HG02943 (cell line): ENCODE measurements around the gene FHL5.
"Not testable (repeated sequence)": the region's sequence is repeated elsewhere in the genome, so short reads cannot be mapped to it uniquely, and the experiment has no call there.

Source experiments
- ATAC-seq: cut with Tn5 transposase; IDR thresholded peaks from one replicate; pipeline ENCODE4 v1.9.1; 2021; ENCODE audit warnings: mild to moderate bottlenecking, low read depth, moderate library complexity; ENCODE audit not compliant: unreplicated experiment

Gene FHL5

DNA sequence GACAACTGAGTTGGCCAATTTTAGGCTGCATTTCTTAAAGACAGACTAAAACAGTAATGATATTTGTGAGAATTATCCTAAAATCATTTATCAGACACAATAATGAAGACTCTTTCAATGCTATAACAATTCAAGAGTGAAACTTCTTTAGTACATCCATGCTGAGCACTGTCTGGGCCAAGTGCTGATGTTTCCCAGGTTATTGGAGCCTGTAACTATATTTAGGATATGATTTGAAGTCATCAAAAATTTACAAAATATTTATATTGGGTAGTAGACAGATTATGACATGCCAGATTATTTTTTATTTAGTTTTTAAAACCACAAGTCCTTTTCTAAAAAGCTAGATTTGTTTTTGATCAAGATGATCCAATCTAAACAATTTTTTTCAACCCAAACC is 45.1 kb downstream of the FHL5 start:
- no peak for ATAC-seq

DNA sequence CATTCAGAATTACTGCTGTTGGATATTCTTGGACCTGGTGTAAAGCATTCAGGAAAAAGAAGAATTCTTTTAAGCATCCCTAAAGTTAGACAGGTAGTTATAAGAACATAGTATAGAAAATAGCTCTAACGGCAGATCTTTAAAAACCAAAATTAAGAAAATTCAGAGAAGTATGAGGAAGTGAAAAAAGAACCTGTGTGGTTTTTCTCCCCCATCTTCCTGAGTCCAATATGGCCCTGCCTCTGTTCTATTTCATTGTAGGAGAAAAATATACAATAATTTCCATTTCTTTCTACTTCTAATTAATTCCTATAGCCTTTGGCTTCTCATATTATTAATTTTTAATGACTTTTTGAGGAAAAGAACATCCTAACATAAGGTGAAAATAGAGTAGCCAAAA is 47.1 kb downstream of the FHL5 start:
- ATAC-seq = peak; percentile 53

DNA sequence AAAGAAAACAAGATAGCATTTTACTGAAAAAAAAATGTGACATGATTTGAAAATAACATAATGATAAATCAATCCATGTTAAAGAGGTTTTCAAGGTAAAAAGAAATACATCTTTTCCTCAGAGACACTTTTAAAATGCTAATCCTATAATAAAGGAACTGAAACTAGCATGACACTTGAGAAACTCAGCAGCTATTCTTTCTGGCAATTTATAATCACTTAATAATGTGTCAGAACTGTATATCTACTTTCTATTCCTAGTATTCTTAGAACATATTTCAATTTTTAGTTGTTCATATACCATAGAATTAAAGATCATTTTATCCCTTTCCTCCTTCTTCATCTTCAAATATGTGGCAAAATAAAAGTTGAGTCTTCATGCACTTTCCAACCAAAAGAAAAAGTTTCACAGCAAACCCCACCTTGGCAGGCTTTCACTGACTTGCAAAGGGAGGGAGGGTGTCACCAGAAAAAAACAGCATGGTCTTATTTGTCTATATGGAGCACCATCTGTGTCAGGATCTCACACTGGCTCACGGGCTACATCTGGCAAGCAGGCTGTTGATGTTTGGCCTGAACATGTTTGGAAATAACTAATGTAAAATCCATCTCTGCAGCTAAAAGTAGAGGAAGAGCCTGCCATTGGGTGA is 48.5 kb downstream of the FHL5 start:
- ATAC-seq = peak; percentile 70

DNA sequence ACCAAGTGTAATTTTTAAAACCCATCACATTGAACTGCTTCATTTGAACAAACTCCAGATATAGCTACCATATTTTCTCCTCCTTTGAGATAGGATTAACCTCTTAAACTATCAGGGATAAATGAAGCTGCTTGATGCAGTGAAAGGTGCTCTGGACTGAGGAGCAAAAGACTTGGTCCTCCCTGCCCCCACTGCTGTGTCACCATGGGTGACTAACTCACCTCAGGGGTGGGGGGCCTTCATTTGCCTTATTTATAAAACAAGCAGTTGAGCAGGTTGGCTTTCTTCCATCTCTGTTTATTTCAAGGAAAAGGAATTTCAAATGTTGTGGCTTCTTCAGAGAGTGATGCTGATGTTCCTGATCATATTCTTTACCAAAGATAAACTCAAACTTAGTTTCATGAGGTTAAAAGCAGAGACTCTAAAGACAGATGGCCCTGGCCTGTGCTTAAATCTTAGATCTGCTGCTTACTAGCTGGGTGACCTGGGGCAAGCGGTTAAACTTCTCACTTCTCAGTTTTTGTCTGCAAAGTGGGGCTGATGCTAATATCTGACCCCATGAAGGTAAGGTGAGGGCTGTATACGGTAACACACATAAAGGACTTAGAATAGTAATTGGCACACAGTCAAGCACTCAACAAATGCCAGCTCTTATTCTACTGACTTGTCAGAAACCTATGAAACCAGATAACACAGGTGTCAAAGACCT is 50.5 kb downstream of the FHL5 start:
- no peak for ATAC-seq

DNA sequence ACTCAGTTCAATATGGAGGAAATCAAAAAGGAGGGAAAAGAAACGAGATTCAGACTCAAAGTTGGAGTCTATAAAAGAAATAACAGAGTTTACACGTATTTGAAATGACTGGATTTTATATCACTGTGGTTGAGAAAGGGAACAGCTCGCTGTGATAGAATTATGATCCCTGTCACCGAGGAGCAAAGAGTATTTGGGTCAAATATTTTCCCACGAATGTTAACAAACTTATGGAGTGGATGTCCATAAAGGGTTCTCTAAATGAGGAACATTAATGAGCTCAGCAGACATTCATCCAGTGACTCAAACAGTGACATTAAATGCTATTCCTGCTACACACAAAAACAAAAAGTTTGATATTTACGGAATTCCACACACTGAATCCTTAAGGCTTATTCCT is 57.9 kb downstream of the FHL5 start:
- ATAC-seq = no peak

DNA sequence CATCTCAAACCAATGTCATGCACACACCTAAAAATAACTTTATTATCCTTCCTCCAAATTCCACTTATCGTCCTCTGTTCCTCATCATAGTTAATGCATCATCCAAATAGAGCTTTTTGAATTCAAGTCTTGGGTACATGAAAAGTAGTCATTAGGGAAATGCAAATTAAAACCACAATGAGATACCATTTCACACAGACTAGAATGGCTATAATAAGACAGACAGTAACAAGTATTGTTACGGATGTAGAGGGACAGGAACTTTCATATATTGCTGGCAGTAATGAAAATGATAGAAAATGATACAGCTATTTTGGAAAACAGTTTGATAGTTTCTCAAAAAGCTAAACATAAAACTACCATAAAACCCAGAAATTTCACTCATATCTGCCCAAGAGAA is 59.1 kb downstream of the FHL5 start:
- ATAC-seq = no peak

DNA sequence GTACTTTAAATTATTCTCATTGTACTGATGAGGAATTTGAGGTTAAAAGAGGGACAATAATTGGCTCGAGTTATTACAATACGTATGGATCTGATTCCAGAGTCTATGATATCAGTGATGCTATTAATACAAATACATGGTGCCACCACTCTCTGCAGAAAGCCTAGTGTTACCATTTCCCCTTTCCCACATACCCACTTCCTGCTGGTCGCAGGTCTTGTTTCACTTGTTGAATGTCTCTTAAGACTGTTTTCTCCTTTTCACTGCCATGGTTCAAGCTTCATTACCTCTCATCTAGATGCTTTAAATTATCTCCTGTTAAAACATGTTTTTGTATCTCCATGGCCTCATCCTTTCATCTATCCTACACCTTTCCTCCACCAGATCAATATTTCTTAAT is 62.0 kb downstream of the FHL5 start:
- no peak for ATAC-seq

DNA sequence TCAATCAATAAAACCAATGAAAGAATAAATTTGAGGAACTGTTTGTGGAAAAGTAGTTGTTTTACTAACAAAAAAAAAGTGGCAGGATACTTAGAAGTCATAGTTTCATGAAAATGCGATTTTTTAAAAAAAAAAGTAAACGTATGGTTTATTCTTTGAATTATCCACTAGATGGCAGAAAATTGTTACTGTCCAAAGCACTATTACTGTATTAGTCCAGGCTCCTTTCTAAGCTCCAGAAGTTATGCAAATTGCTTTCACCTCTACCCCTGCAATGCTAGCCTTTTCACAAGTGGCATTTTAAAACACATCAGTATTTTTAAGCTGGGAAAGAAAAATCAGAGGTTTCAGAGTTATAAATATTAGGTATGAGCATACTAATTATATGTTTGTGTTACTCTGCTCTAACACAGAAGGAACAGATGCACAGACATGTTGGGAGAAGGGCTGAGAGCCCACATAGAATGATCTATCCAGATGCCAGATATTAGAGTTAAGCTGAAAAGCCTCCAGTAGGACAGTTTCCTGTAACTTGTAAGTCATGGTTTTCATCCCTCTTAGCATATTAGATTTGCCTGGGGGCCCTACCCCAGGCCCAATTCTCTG is 63.9 kb downstream of the FHL5 start:
- ATAC-seq = peak; percentile 95

DNA sequence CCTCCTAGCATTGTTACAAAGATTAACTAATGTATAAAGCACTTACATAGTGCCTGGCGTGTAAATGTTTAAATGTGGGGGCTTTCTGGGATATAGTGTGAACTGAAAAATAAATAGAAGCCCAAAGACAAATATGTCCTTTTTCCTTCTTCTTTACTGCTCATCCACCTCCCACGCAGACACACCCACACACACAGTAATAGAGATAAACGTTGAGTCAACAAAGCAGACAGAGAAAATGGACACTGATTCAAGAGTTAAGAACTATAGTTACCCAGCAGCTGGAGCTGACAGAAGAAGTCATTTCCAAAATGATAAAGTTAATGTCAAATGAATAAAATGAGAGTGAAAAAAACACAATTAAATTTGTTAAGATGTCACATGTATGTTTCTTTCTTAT is 68.3 kb downstream of the FHL5 start:
- ATAC-seq = no peak

DNA sequence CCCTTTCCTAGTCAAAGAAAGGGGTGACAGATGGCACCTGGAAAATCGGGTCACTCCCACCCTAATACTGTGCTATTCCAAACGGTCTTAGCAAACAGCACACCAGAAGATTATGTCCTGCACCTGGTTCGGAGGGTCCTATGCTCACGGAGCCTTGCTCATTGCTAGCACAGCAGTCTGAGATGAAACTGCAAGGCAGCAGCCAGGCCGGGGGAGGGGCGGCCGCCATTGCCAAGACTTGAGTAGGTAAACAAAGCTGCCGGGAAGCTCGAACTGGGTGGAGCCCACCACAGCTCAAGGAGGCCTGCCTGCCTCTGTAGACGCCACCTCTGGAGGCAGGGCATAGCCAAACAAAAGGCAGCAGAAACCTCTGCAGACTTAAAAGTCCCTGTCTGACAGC is 75.1 kb downstream of the FHL5 start:
- not testable (repeated sequence) for ATAC-seq

DNA sequence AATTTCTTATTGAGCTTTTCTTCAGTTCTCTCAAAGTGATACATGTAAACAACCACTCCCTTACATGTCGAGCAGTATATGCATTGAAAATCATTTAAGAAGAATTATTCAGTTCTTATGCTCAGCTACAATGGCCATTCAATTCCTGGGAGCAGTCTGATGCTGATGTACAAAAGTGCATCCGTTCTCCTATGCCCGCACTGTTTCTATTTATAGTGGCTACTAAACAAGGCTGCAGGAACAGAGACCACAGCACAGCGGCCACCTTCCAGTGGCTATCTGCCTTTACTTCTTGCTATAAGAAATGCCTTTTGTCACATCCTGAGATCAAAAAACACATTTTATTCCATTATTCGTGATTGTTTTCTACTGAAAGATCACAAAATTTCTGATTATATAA is 82.2 kb downstream of the FHL5 start:
- no peak for ATAC-seq

DNA sequence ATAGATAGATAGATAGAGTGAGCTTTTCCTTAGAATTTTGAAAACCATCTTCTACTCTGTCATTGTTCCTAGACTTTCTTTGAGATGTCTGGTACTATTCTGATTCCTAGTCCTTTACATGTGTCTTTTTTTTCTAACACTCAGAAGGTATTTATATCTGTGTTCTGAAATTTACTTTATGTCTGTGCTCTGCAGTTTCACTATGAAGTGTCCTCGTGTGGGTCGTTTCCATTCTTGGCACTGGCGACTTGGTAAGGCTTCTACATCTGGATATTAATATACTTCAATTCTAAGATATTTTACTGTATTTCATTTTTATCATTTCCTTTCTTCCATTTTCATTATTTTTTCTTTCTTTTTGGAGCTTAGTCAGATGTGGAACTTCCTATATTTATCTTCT is 87.0 kb downstream of the FHL5 start:
- ATAC-seq = no peak

DNA sequence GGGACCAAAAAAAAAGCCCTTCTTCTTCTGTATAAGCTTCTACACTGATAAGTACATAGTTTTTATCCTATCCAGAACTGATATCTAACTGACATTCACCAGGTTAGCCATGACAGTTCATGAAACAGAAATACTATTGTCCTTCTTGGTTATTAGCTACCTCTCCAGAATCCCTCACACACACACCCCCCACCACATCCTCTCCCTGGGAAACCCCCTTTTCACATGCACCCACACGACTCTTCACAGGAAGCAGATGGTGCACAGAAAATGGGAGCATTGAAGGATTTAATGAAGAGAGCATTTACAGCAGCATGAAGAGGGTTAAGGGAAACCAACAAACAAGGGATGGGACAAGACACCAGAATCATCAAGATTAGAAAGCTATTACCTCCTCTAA is 88.9 kb downstream of the FHL5 start:
- ATAC-seq = no peak

DNA sequence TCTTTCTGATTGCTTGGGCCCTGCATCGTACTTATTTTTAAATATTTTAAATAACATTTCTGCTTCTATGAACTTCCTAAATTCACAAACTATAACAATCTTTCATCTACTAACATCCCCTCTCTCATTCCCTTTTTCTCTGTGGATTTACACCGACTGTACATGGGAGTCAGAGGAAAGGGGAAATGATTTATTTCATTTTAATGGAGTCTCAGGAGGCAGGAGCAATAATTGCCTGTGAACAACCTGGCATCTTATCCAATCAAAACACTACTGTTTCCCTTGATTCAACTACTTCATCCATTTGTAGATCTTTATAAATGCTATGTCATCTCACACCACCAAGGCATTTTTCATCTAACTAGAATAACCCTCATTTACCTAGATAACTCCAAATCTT is 89.6 kb downstream of the FHL5 start:
- ATAC-seq = no peak

DNA sequence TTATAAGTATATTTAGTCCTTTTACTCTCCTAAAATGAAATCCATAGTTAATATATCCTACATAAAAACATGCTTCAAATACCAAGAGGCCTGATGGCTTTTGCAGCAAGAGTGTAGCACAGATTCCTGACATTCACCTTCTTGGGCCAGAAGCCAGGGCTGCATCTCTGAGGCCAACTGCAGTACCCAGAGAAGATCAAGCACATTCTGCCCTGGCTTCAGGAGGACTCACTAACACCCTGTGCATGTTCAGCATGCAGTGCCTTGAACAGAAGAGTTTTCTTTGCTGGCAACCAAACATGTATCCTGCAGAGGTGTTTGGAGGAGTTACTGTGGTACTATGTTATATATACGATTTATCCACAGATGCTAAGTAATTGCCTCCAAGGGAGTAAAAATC is 90.3 kb downstream of the FHL5 start:
- no peak for ATAC-seq

DNA sequence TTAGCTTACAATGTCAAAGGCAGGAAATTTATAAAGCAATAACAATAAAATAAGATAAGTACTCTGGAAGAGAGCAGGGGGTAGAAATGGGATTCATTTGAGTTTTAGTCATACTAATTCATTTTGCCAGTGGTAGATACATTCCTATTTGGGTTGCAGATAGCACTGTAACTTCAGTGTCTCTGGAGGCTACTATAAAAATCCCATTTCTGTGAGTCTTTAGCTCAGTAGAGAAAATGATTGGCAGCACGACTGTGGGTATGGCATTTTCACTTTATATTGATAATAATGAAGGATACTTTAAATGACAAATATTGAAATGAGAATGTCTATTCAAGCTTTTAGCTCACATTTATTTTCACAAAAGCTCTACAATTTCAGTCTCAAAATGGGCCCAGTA is 93.6 kb downstream of the FHL5 start:
- ATAC-seq = no peak

DNA sequence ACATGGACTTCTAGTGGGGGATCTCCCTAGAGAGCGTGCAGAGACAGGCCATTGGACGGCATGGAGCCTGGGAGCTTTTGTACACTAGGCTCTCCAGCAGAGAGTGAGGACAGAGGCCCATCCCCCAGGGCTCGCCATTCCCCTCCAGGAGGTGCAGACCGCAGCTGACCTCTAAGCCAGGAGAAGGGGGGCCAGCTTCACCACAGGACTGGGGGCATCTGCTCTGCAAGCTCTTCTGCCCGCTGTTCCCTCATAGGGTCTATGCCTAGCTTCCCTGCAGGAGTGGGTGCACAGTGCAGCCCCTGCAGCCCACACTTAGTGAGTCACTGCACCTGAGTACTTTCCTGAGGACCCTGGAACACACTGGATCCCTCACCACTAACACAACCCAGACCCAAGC is 94.4 kb downstream of the FHL5 start:
- ATAC-seq = no peak

DNA sequence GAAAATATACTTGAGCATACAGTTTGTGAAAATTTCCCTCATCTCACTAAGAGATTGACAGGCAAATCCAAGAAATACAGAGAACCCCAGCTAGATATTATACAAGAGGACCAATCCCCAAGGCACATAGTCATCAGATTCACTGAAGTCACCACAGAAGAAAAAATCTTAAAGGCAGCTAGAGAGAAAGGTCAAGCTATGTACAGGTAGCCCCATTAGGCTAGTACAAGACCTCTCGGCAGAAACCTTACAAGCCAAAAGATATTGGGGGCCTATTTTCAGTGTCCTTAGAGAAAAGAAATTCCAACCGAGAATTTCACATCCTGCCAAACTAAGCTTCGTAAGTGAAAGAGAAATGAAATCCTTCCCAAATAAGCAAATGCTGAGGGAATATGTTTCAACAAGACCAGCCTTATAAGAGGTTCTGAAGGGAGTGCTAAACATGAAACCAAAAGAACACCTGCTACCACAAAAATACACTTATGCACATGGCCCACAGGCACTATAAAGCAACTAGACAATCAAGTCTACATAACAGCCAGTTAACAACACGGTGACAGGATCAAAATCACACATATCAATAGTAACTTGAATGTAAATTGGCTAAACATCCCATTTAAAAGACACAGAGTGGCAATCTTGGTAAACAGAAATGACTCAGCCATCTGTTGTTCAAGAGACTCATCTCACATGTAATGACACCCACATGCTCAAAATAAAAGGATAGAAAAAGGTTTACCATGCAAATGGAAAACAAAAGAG is 96.3 kb downstream of the FHL5 start:
- no peak for ATAC-seq
